IPS-18c (cell line): ENCODE data around the gene SUSD3.

ENCODE experiments used
- H3K4me3 ChIP-seq: 2 replicates; pipeline ENCODE4 v1.7.0; 2013; ENCODE audit warnings: low read depth, mild to moderate bottlenecking, low read length, moderate library complexity; ENCODE audit not compliant: insufficient read depth
- H3K9me3 ChIP-seq: one replicate; pipeline ENCODE4 v1.6.1; 2013; ENCODE audit warnings: mild to moderate bottlenecking, low read length, moderate library complexity; ENCODE audit not compliant: control insufficient read depth, insufficient read depth

The SUSD3 gene

DNA sequence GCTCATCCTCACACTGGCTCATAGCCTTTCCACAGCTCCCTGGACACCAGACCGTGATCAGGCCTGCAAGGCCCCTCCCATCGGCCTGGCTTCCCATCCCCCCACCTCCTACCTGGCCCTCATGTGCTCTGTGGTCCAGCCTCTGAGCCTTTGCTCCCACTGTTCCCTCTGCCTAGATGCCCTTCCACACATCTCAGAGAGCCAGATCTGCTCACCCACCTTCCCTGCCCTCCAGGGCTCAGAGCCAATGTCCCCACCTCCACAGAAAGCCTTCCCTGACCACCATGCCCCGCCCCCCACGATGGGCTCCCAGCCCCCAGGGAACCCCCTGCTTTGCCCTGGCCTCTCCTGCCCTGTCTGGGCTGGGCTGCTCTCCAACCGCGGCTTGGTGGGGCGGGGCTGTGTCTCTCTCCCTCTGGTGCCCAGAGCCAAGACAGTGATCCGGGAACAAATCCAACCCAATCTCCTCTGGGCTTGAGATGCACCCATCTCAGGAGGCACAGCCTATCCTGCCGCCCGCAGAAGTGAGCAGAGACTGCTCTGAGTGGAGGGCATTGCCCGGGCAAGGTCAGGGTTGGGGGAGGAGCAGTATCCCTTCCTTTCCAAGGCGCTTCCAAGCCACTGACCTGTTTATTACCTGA lies 73.9 kb downstream of the SUSD3 start:
- Histone ChIP-seq H3K9me3 (no peaks in the 10 kb centered on the region), H3K4me3 (peak overlapping the region; percentile 77; the same call in 1 of the 2 replicates)

DNA sequence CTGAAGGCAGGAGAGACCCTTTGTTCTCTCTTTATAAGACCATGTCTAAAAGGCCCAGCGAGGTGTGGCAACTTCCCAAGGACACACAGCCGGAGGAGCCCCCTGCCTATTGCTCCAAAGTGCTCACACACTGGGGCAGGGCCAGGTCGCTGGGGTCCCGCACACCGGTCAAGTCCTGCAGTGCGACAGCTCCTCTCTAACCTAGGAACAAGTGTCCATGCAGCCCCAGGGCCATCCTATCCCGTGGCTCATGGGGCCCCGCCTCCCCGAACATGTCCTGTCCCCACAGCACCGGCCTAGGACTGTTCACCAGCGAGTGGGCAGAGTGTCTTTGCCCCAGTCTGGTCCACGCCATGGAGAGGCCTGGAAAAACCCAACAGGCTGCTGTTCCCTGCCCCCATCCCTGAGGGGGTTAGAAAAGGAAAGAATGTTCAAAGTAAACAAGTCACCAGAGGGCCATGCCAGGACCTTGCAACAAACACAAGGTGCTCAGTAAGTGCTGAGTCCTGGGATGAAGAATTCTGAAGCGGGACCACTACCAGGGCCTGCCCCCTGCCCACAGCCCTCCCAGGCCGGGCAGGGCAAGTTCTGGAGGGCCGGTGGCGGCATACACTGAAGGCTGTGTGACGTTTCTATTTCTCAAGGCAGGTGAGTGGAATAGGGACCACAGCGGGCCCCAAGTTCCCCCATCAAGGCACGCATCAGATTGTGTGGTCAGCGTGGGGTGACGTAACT lies 74.6 kb downstream of the SUSD3 start:
- Histone ChIP-seq H3K9me3 (no peaks in the 10 kb centered on the region), H3K4me3 (peak overlapping the region; percentile 77)

DNA sequence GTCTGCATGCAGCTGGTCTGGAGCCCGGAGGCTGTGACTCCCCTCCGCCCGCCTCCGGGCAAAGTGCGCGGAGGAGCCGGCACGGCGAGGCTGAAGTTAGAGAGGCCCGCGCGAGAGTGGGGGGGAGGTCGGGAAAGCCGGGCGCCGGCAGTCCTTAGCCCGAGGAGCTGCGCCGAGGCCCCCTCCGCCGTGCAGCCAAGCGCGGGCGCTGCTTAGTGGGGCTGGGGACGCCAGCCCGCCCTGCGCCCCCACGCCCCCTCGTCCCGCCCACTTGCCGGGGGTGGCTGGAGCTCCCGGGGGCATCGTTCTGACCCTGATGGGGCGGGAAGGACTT lies 75.1 kb downstream of the SUSD3 start:
- H3K4me3 ChIP-seq = peak overlapping the region; percentile 77
- no peaks in the 10 kb centered on the region for H3K9me3 ChIP-seq

DNA sequence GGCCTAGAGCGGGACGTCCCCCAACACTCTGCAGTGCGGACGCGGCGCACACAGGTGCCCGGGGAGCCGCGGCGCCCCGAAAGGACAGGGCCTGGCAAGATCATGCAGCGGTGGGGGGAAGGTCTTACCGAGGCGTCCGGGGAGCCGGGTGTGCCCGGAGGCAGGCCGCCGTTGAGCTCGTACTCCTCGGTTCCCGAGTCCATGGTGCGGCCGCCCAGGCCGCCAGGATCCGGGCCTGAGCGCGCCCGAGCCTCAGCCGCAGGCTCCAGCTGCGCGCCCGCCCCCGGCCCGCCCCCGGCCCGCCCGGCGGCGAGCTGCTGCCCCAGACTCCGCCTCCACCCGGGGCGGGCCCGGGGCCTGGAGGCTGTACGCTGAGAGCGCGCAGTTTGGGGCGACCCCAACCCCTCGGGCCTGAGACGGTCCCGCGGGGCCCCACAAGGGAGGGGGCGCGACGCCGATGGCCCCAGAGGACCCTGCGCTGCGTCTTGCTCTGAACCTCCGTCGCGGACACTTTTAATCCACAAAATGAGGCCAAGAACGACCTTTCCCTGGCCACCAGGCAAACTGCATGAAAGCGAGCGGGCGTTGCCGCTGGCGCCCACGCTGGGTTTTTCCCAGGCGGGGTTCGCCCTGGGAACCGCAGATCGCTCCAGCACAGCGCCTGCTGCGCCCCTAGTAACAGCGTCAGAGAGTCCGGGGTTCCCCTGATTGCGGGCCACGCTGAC lies 75.7 kb downstream of the SUSD3 start, which contains the start of gene NINJ1:
TSS of gene NINJ1 (minus strand) at position 237 of the 725 bp plus-strand sequence. CDS start at position 203, 34 bp downstream.
- H3K4me3 ChIP-seq = peak within 1 kb of the TSS; percentile 77

More for the DNA sequence above, 75.7 kb downstream of the SUSD3 start, which contains the start of gene NINJ1:
- H3K9me3 ChIP-seq = no peaks in the 10 kb centered on the region
